Stimulated activated CD4-positive, alpha-beta T cell treated with anti-CD3 and anti-CD28 coated beads, TNF-alpha, amount 100 ng/mL, for 4 hours (primary cell): Measurements from ENCODE around the gene FSTL4.

Source experiments
- DNase-seq, 3 experiments: peaks; one replicate each; pipeline ENCODE4 v3.0.0-alpha.2; 2020; ENCODE audit warnings: low read depth in 3 of 3

The FSTL4 gene

GRCh38 chr5:133386662-133387061, 225.7 kb downstream of the FSTL4 start:
- no peak for DNase-seq

- DNase-seq, result no peak
Observed at GRCh38 chr5:133385346-133385745, 227.0 kb downstream of the FSTL4 start.

DNA sequence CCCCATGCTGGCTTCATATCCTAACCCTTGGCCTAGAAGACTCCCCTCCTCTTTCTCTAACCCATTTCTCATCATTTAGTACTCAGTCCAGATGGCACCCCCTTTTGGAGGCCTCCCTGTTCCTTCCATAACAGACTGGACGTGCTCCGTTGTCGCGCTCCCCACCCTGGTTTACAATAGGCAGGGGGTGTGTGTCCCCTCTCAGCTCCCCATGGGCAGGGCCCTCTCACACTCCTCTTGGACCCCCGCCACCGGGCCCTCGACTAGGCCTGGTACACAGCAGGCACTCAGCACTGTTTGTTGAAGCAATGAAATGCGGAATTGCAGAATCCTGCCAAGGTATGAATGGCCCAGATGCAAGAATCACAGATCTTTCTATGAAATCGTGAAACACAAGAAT, 227.4 kb downstream of the FSTL4 start:
- DNase-seq, result no peak

GRCh38 chr5:133384120-133384855, 228.1 kb downstream of the FSTL4 start:
- DNase-seq, result no peak

DNA sequence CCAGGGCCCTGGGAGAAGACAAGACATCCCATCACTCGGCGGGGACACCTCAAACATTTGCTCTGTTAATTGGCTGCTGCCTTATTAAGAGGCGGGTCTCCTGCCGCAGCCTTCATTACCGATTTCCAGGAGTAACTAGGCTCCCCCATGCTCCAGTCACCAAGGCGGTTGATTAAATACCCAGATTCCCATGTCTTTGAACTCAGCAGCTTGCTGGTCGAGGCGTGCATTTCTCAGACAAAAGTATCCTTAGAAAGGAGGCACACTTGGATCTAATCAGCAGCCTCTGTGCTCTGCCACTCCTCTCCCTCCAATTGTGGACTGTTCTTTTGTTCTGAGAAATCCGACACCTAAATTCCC, 228.8 kb downstream of the FSTL4 start:
- DNase-seq, result no peak

GRCh38 chr5:133382661-133383579, 229.4 kb downstream of the FSTL4 start:
- no peak for DNase-seq

- no peak for DNase-seq
Observed at GRCh38 chr5:133381571-133382365, 230.6 kb downstream of the FSTL4 start.

GRCh38 chr5:133381041-133381440, 231.3 kb downstream of the FSTL4 start:
- DNase-seq, result no peak

DNA sequence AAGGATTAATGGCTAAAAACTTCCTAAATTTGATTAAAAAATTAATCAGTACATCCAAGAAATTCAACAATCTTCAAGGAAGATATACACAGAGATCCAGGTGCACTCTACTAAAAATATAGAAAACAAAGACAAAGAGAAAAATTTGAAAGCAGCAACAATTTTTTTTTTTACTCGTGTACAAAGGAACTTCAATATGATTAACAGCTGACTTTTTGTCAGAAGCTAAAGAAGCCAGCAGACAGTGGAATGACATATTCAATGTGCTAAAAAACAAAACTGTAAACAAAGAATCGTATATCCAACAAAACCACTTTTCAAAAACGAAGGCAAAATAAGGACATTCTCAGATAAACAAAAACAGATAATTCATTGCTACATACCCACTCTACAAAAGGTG, 234.6 kb downstream of the FSTL4 start:
- no peak for DNase-seq

DNA sequence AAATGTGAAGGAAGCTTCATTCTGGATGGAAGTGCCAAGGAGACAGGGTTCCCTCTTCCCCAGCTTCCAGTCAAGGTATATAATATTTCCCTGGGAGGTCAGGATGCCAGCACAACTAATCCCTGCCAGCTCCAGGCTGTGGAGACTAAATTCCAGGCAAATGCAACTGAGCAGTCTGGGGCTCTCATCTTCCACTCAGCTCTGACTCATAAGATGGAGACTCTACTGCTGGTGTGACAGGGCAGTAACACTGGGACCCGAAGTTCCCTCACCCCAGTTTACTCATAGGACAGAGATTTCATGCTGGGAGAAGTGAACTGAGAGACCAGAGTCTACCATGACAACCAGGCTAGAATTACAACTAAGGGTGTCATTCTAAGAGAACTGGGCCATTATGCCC, 235.4 kb downstream of the FSTL4 start:
- no peak for DNase-seq

DNA sequence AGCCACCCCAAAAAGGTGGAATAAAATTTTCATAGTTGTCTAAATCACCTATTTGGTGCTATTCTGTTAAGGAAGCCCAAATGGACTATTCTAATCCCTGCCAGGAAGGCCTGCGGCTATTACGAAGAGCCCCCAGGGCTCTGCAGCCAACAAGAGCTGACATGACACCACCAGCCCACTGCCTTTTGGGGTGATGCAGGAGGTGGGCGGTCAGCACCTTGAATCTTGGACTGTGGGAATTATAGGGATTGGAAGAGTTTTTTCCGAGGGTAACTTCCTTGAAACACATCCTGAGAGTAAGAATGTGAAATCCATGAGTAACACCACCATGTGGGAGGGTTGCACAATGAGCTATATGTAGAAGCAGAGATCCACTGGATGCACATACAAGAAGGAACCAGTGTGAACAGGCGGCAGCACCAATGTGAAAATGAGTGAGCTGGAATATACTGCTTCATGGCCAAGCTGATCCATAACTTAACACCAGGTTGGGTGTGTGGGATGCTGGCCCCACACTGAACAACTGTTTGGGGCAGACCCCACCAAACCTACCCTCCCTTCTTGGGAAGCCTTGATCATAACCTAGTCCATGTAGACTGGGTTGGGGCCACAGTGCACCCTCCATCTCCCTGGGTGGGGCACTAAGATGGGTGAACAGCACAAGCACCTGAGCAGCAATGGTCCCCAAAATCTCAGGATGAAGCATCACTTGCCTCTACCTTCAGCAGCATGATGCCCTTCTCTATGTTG, 239.0 kb downstream of the FSTL4 start:
- no peak for DNase-seq

DNA sequence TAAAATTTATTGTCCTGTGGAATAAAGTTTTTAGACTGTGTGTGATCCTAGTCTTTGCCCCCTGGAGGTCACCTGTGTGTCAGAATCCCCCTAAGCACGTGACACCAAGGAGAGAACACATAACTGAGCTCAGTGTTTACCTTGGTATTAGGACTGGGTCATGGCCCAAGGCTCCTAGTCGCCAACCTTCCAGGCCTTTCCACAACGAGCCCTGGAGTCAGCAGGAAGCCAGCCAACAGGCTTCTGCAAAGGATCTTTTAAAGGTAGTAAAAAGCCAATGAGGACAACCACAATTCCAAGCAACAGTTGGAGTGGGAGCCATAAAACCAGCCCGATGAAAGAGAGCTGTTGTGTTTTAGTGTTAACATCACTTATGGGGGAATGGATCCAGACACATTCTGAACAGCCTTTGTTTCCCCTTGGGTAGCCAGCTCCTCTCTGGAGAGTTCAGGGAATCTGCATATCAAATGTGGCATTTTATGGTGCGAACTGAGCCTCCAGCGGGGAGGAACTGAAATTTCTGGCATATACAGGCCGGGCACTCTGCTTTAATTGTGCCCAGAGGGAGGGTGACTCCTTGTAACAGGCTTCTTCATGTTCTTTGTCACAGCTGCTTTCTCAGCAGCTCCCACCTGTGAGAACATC, 239.9 kb downstream of the FSTL4 start:
- no peak for DNase-seq

DNA sequence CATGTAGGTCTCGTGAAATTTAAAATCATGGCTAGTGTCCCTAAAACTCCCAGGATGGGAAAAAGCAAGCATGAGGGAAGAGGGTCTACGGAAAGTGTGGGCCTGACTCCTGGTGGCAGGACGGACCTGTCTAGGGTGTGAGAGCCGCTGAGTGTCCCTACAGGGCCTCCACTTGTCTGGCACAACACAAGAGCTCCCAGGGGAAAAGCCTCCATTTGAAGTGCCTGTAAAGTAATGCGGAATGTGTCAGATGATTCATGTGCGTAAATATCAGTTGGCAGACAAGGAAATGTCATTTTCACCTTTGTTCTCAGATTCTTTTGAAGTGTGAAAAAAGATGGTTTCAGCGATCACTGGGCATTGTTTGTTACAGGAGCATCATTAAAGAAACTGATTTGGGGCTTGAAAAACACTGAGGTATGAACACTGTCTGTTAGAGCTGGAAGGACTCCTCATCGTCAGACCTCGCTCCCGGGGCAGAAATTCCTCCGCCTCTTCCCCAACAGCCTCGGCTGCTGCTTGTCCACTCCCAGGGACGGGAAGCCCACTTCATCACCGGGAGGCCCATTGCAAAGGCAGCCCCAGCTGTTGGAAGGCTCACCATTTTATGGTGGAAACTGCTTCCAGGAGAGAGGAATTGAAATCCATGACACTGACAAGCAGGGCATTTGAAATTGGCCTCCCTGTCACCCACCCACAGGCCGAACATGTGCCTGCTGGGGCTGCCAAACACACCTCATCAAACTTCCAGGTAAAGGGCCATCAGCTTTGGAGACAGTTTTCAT, 240.8 kb downstream of the FSTL4 start:
- DNase-seq, result no peak

GRCh38 chr5:133370904-133371303, 241.4 kb downstream of the FSTL4 start:
- DNase-seq, result no peak

DNA sequence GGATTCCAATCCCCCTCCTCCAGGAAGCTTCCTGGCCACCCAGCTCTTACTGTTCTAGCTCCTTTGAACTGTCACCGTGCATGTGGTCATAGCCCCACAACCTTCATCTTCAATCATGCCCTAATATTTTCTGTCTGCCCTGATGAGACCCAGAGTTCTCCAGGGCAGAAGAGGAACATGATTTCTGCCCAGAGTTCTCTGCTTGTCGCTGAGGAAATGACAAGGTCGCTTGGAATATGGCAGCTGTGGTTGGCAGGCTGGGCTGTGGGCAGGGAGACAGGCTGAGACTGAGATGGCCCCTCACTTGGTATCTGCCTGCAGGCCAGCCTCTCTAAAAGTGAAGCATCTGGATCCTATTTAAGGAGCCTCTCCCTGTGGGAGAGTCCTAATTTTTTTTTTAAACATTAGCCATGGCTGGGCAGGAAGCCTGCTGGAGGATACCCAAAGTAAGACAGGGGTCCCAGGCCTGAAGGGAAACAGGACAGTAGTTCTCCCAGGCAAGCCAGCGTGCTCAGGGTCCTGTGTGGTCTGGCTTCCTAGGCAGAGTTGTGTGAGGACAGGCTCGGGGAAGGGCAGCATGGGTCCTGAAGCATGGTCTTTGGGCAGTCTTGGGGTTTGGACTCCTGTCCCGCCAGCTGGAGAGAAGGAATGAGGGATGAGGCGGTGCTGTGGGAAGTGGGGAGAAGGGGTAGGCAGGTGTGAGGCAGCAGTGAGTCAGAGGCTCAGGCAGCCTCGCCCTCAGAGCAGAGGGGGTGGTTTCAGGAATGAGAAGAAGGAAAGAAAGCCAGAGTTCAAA, 242.1 kb downstream of the FSTL4 start:
- no peak for DNase-seq

DNA sequence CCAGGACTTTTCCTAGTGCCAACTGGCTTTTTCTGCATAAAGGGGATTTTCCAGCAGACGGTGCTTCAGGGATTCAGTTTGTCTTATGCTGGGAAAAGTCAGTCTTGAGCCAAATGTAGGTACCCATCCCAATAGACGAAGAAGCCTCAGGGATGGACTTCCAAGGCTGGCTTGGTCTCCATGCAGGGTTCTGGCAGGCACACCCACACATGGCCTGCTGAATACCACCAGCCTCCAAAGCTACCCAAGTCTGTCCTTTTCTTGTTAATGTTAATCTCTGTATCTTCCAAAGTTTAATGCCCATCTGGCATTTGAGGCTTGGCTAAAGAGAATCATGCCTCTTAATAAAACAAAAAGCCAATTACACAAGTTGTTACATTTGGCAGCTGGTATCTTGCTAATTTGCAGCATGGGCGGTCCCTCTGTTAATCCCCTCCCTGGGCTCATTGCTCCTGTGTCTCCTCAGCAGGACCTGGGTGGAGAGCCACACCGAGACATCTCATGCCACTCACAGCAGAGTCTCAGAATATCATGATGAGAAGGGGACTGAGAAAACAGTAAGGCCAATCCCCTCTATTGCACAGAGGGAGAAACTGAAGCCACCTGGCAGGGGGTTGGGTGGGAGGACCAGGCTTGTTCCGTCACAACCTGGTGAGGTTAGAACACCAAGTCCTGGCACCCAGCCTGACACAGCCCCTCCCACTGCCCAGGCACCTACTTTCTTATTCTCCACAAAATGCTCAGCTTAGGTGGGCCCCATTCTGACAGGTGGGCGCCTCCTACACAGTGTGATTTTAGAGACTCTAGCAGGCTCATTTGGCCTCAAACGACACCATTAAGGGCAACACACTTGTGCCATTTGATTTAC, 243.2 kb downstream of the FSTL4 start:
- no peak for DNase-seq

DNA sequence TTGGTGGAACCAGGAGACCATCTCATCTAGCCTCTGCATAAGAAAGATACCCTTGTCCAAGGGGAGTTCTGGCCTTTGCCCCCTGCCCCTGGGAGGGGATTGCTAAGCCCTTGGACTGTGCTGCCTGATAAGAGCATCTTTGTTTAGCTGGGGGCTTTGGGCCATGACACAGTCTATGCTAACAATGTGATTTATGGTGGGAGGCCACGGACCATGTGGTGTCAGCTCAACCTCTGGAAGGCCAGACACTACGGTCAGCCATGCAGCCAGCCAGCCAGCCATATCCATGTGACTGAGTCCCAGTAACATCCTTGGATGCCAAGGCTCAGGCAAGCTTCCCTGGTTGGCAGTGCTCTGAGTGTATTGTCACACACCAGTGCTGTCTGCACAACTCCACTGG, 244.4 kb downstream of the FSTL4 start:
- no peak for DNase-seq

GRCh38 chr5:133367071-133367786, 245.1 kb downstream of the FSTL4 start:
- DNase-seq, result no peak
